Pancreas (tissue), 10 donors: Measurements from ENCODE around the gene ST8SIA2. TPM values are rescaled to one million over a fixed set of nuclear protein-coding genes. Genes with fewer than 3 reads are reported as not detected.

Experiments used
- ATAC-seq, 4 donors: fragments of 200-7000 bp; cut with Tn5 transposase; one replicate each; pipeline versions ENCODE4 v1.8.0 to v1.9.1; 2020; ENCODE audit warnings: mild to moderate bottlenecking in 4 of 4, moderate library complexity in 4 of 4
- DNase-seq, 6 donors: peaks; one replicate each; pipeline ENCODE4 v3.0.0-alpha.2; 2020
- FAIRE-seq: peaks from 2 replicates; lab custom pipeline; 2012; peaks lifted over from hg19 to GRCh38; lab: Jason Lieb, UNC
- H3K27ac ChIP-seq, 4 donors: fragments of 200-600 bp; sonication (generic); 1 replicate in 3 of 4; 2 replicates in 1 of 4; pipeline versions ENCODE4 v1.5.0 to v1.8.0; 2020
- H3K27me3 ChIP-seq, 4 donors: fragments of 200-600 bp; one replicate each; pipeline ENCODE4 v1.8.0; 2021
- H3K36me3 ChIP-seq, 3 donors: fragments of 200-600 bp; sonication (generic) in 1 of 3; one replicate each; pipeline versions ENCODE4 v1.5.0 to v1.8.0; 2020 to 2021
- H3K4me1 ChIP-seq, 3 donors: fragments of 200-600 bp; one replicate each; pipeline ENCODE4 v1.8.0; 2021
- H3K4me3 ChIP-seq, 4 donors: fragments of 200-600 bp; sonication (generic) in 2 of 4; one replicate each; pipeline versions ENCODE4 v1.5.0 to v1.8.0; 2020 to 2021
- H3K9me3 ChIP-seq, 4 donors: fragments of 200-600 bp; one replicate each; pipeline ENCODE4 v1.8.0; 2021
- WGBS, 2 donors: extraction: QIAGEN DNeasy Blood & Tissue Kit; methylation state at CpG; one replicate each; pipeline ENCODE4 v1.1.7; 2013; 5-methylcytosine and 5-hydroxymethylcytosine counted together
- intact Hi-C, 3 donors: fragments of 100-400 bp; cut with DNase I; formaldehyde crosslinking; loops; one replicate each; pipeline versions ENCODE4 v1.11.1 to v1.14.2; 2022
- polyA plus RNA-seq, 2 donors: library from polyadenylated mRNA; stranded (reverse); fragments of 200-250 nt; gene quantifications; one replicate each; pipeline ENCODE4 v1.2.3, GENCODE V29; 2013
- total RNA-seq, 6 donors: library from RNA; stranded (reverse); fragmentation: NEBNext Ultra II Directional in 4 of 6; extraction: Animal tissue kit (Norgen Biotek cat#: 25700) in 4 of 6; gene quantifications; one replicate each; pipeline versions ENCODE4 v1.2.1 to v1.2.4, GENCODE V29; 2021 to 2023
- TF ChIP-seq, protein P1 (sequence below), 4 donors: fragments of 200-600 bp; sonication (generic) in 3 of 4; IDR thresholded peaks; one replicate each; pipeline versions ENCODE4 v1.5.0 to v1.8.0; 2021; ENCODE audit warnings: antibody characterized with exemption in 4 of 4
- donor health status: healthy with polysubstance abuse.
- donor health status: DM: no; HTN: no; CAD: no; lungs with moderate emphysema.
- donor health status: DM: no; HTN: no; CAD: no.
- donor health status: control.
- donor health status: control.
- donor health status: Bipolar disorder and iron deficiency.
- donor health status: DM: yes; HTN: yes; CAD: no.
- donor health status: DM: no; HTN: no; CAD: no.
- donor health status: DM: no; HTN: no; CAD: no.
- donor health status: DM: yes; HTN: yes; CAD: no.

Gene ST8SIA2
- total and polyA plus RNA-seq, 8 donors, result 0.02 to 0.19 TPM; not detected in 6

DNA sequence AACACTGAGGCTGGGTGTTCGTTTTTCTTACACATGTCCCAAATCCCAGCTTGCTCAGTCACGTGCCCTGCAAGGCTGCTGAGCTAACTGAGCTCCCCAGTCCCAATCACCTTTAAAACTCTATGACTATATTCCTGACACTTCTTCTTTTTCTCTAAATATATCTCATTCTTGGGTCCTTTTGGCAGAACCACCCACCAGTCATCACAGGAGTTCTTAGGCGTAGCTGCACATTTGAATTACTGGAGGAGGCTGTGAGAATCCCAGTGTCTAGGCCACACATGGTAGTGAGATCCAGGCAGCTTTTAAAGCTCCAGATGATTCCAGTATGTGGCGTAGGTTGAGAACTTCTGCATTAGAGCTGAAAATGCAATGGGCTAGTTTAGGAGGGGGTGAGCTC, 66.3 kb downstream of the ST8SIA2 start:
- no peaks in the 10 kb centered on the region for H3K9me3 ChIP-seq
- WGBS, 2 donors, result 74 to 91% methylated on average over 4 of the region's 4 CpGs

DNA sequence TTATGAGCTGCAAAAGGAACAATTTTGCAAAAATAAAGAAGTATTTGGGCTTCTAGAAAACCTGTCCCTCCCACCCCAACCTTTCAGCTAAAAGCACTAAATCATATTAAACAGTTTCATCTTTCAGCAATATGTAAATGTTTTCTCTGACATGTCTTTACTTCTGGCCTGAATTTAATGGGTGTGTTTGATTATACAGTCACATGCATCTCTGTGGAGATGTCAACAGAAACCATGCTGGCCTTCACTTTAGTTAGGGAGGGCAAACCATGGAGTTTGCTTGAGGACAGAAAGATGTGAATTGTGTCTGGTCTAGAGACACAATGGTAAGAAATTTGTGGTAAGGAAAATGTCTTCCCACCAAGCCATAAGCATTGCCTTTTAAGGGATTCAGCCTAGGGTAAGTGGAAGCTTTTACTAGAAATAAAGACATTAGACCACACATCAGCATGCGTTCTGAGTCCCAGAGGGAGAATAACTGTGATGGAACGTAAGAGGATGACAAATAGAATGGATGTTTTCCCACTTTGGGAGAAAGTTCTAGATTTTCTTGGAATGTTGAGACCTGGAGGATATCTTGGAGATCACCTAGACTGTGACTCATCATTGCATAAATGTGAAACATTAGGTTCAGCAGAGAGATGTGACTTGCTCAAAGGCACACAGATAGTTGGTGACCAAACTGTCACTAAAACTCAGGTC, 68.9 kb downstream of the ST8SIA2 start:
- TF ChIP-seq, protein P1, sequence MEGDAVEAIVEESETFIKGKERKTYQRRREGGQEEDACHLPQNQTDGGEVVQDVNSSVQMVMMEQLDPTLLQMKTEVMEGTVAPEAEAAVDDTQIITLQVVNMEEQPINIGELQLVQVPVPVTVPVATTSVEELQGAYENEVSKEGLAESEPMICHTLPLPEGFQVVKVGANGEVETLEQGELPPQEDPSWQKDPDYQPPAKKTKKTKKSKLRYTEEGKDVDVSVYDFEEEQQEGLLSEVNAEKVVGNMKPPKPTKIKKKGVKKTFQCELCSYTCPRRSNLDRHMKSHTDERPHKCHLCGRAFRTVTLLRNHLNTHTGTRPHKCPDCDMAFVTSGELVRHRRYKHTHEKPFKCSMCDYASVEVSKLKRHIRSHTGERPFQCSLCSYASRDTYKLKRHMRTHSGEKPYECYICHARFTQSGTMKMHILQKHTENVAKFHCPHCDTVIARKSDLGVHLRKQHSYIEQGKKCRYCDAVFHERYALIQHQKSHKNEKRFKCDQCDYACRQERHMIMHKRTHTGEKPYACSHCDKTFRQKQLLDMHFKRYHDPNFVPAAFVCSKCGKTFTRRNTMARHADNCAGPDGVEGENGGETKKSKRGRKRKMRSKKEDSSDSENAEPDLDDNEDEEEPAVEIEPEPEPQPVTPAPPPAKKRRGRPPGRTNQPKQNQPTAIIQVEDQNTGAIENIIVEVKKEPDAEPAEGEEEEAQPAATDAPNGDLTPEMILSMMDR (IDR thresholded peaks at IDR 0.05), result no peak
- H3K4me1 ChIP-seq, result no peaks in the 10 kb centered on the region
- H3K4me3 ChIP-seq, result no peak overlapping the region
- DNase-seq (no peak), ATAC-seq (no peak), FAIRE-seq (no peak)
- no peaks in the 10 kb centered on the region for H3K9me3 ChIP-seq
- intact Hi-C loops, result no loop called here
- no peak overlapping the region for H3K27ac ChIP-seq
- H3K27me3 ChIP-seq, result no peaks in the 10 kb centered on the region
- H3K36me3 ChIP-seq, result no peaks in the 10 kb centered on the region
- WGBS, 2 donors, result 74 to 88% methylated on average over 2 of the region's 2 CpGs

More for the DNA sequence above, 66.3 kb downstream of the ST8SIA2 start:
- TF ChIP-seq, protein P1 (IDR thresholded peaks at IDR 0.05), result no peak
- ATAC-seq (no peak), DNase-seq (no peak), FAIRE-seq (no peak)
- H3K4me1 ChIP-seq, result no peaks in the 10 kb centered on the region
- no peaks in the 10 kb centered on the region for H3K36me3 ChIP-seq
- intact Hi-C loops, result no loop called here
- H3K27ac ChIP-seq, result no peak overlapping the region
- H3K27me3 ChIP-seq, result no peaks in the 10 kb centered on the region
- no peak overlapping the region for H3K4me3 ChIP-seq

DNA sequence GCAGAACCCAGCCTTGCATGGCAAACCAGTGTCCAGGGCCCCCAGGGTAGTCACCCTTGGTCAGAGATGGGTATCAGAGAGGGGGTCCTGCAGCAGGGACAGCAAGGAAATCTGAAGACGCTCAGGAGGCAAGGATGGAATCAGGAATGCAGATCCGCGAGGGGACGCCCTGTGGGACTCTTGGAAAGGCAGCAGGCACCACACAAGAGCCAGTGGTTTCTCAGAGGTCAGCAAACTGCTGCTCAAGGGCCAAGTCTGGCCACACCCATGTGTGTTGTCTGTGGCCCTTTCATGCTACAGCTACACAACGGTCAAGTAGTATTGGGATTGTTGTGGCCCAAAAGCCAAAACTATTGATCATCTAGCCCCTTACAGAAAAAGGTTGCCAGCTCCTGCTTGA, 69.7 kb downstream of the ST8SIA2 start:
- Histone ChIP-seq H3K27ac (no peak overlapping the region), H3K4me3 (no peak overlapping the region), H3K27me3 (no peaks in the 10 kb centered on the region), H3K4me1 (no peaks in the 10 kb centered on the region), H3K9me3 (no peaks in the 10 kb centered on the region), H3K36me3 (no peaks in the 10 kb centered on the region)
- ATAC-seq (no peak), DNase-seq (no peak), FAIRE-seq (no peak)
- 67 to 73% methylated on average over 5 of the region's 5 CpGs for WGBS, 2 donors
- TF ChIP-seq, protein P1 (IDR thresholded peaks at IDR 0.05), result no peak
- intact Hi-C loops, result no loop called here

GRCh38 chr15:92463826-92464225, 70.1 kb downstream of the ST8SIA2 start:
- H3K27ac ChIP-seq, result no peak overlapping the region
- ATAC-seq (no peak), DNase-seq (no peak), FAIRE-seq (no peak)
- no peak overlapping the region for H3K4me3 ChIP-seq
- intact Hi-C loops, result no loop called here
- H3K4me1 ChIP-seq, result no peaks in the 10 kb centered on the region
- H3K27me3 ChIP-seq, result no peaks in the 10 kb centered on the region
- TF ChIP-seq, protein P1 (IDR thresholded peaks at IDR 0.05), result no peak
- H3K9me3 ChIP-seq, result no peaks in the 10 kb centered on the region
- WGBS, 2 donors, result 81 to 86% methylated on average over 7 of the region's 7 CpGs
- H3K36me3 ChIP-seq, result no peaks in the 10 kb centered on the region

DNA sequence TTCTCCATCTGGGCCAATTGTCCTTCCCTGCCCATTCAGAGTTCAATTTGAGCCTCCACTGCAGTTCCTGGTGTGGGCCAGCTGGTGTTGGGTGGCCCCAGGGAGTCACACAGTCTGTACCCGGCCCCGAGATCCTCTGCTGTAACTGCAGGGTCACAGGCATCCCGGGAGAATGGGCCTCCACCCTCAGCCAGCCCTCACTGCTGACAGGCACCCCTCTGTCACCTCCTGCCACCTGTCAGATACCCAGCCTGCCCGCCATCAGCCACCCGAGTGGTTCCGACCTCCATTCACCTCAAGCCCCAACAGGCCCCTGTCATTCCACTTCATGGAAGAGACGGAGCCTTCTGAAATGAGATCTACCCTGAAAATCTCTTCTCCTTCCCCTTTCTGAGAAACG, 73.2 kb downstream of the ST8SIA2 start:
- FAIRE-seq, result no peak
- TF ChIP-seq, protein P1 (IDR thresholded peaks at IDR 0.05), result no peak

More for the DNA sequence above, 73.2 kb downstream of the ST8SIA2 start:
- H3K4me1 ChIP-seq, result no peaks in the 10 kb centered on the region
- WGBS, 2 donors, result 84 to 92% methylated on average over 8 of the region's 8 CpGs
- intact Hi-C loops, result no loop called here
- DNase-seq, result no peak
- no peaks in the 10 kb centered on the region for H3K36me3 ChIP-seq
- ATAC-seq, result no peak
- no peaks in the 10 kb centered on the region for H3K9me3 ChIP-seq
- H3K27me3 ChIP-seq, result no peaks in the 10 kb centered on the region
- no peak overlapping the region for H3K4me3 ChIP-seq
- H3K27ac ChIP-seq, result no peak overlapping the region
